Panc1 (cell line): ENCODE measurements around the gene BLTP2. TPM values are rescaled to one million over a fixed set of nuclear protein-coding genes. Genes with fewer than 3 reads are reported as not detected.
A peak's percentile ranks its signal among the peaks of the same experiment; 100 is the strongest.

Experiments used
- ATAC-seq: fragments of 200-7000 bp; cut with Tn5 transposase; 2 replicates; pipeline ENCODE4 v1.9.1; 2020; ENCODE audit warnings: mild to moderate bottlenecking, moderate library complexity
- BruUV-seq: library from RNA; stranded (reverse); fragments of 400-500 nt; replicated peaks from 2 replicates; lab custom pipeline; 2021; lab: Mats Ljungman, UMichigan
- CTCF ChIA-PET: fragments of 300-600 bp; sonication (Branson Sonifier 250); formaldehyde crosslinking; loops from one replicate; lab custom pipeline; 2022; ENCODE audit warnings: antibody characterized with exemption; lab: Charles Lee
- POLR2A ChIA-PET: fragments of 300-600 bp; sonication (Branson Sonifier 250); formaldehyde crosslinking; loops from one replicate; lab custom pipeline; 2022; ENCODE audit warnings: antibody characterized with exemption; lab: Charles Lee
- DNase-seq: peaks from one replicate; pipeline ENCODE4 v3.0.0-alpha.2; 2010; ENCODE audit warnings: low read depth, low spot score
- H3K27ac ChIP-seq: 2 replicates; pipeline ENCODE4 v1.5.1; 2011; ENCODE audit warnings: mild to moderate bottlenecking, low read length, inconsistent platforms
- H3K27me3 ChIP-seq: fragments of 200-500 bp; sonication (Bioruptor generic); 2 replicates; pipeline ENCODE4 v1.6.0; 2014; ENCODE audit warnings: low read length, inconsistent platforms; ENCODE audit not compliant: control insufficient read depth, insufficient read depth
- H3K36me3 ChIP-seq: fragments of 200-500 bp; sonication (Bioruptor generic); 2 replicates; pipeline ENCODE4 v1.5.1; 2014; ENCODE audit warnings: inconsistent platforms, mild to moderate bottlenecking, low read length, moderate library complexity; ENCODE audit not compliant: control insufficient read depth, insufficient read depth
- H3K4me1 ChIP-seq: 2 replicates; pipeline ENCODE4 v1.5.1; 2011; ENCODE audit warnings: inconsistent platforms, mild to moderate bottlenecking, low read length, moderate library complexity; ENCODE audit not compliant: control insufficient read depth, insufficient read depth
- H3K4me3 ChIP-seq, 2 experiments: 2 replicates each; pipeline ENCODE4 v1.5.1; 2011 to 2012; ENCODE audit warnings: low read depth in 2 of 2, low read length in 2 of 2, mild to moderate bottlenecking in 2 of 2, inconsistent platforms in 1 of 2, moderate library complexity in 1 of 2
- H3K9me3 ChIP-seq: fragments of 200-500 bp; sonication (Bioruptor generic); 2 replicates; pipeline ENCODE4 v1.5.1; 2014; ENCODE audit warnings: low read depth, mild to moderate bottlenecking, inconsistent platforms, low read length, moderate library complexity; ENCODE audit not compliant: control insufficient read depth, insufficient read depth
- CTCF ChIP-seq: fragments of 450-650 bp; IDR thresholded peaks from 2 replicates; pipeline ENCODE4 v1.5.1; 2017; ENCODE audit warnings: mild to moderate bottlenecking
- POLR2AphosphoS5 ChIP-seq: IDR thresholded peaks from 2 replicates; pipeline ENCODE4 v1.6.1; 2012; ENCODE audit warnings: mild to moderate bottlenecking, low read depth, low read length, moderate library complexity
- REST ChIP-seq, 2 experiments: IDR thresholded peaks; 2 replicates each; pipeline ENCODE4 v1.6.1; 2011 to 2012; ENCODE audit warnings: low read depth in 2 of 2, control low read depth in 1 of 2, low read length in 1 of 2, mild to moderate bottlenecking in 1 of 2, moderate library complexity in 1 of 2; ENCODE audit not compliant: insufficient read depth in 1 of 2
- SIN3A ChIP-seq: IDR thresholded peaks from 2 replicates; pipeline ENCODE4 v1.6.1; 2012; ENCODE audit warnings: low read depth, mild to moderate bottlenecking, low read length, moderate library complexity, borderline replicate concordance; ENCODE audit not compliant: insufficient read depth
- TCF7L2 ChIP-seq: IDR thresholded peaks from 2 replicates; pipeline ENCODE4 v1.6.1; 2011; ENCODE audit warnings: mild to moderate bottlenecking, low read depth, low read length, inconsistent platforms
- in situ Hi-C: cut with HindIII; loops from 2 replicates; pipeline ENCODE4 v1.10.0; 2016; ENCODE audit warnings: low sequenced_read_pairs, low pct_unique_long_range_greater_than_20kb
- intact Hi-C: fragments of 100-400 bp; cut with micrococcal nuclease; formaldehyde crosslinking; loops from one replicate; pipeline ENCODE4 v1.10.0; 2022; ENCODE audit not compliant: unreplicated experiment
- total RNA-seq: library from RNA; stranded (reverse); gene quantifications from one replicate; pipeline ENCODE4 v1.2.1, GENCODE V29; 2021; ENCODE audit not compliant: unreplicated experiment

Gene BLTP2
- total RNA-seq, 1 experiment from 2014 or later = 271 TPM

GRCh38 chr17:28648698-28649097, 3.7 kb upstream of the BLTP2 start:
- TSS peak; percentile 31 for BruUV-seq
- TF ChIP-seq CTCF = no peak
- no peak for TF ChIP-seq POLR2AphosphoS5
- no peak for TF ChIP-seq TCF7L2
- no peak for TF ChIP-seq SIN3A
- no peak for TF ChIP-seq REST (IDR thresholded peaks at IDR 0.05; ENCODE audit: insufficient read depth in 1 of 2, low read depth in 2 of 2, low read length in 1 of 2)
- CTCF ChIA-PET = no interaction called here
- no peak overlapping the region for H3K4me3 ChIP-seq
- H3K4me1 ChIP-seq = peaks cover 20% of the 10 kb centered on the region
- peaks cover 6% of the 10 kb centered on the region for H3K36me3 ChIP-seq
- no peak overlapping the region for H3K27ac ChIP-seq
- H3K27me3 ChIP-seq = no peaks in the 10 kb centered on the region
- H3K9me3 ChIP-seq = no peaks in the 10 kb centered on the region
- intact Hi-C loops (no loop called here), in situ Hi-C loops (no loop called here)
- DNase-seq = no peak
- ATAC-seq = no peak
- POLR2A ChIA-PET = no interaction called here

- TF ChIP-seq SIN3A (no peak), POLR2AphosphoS5 (no peak), CTCF (no peak), TCF7L2 (no peak), REST (IDR thresholded peaks at IDR 0.05; ENCODE audit: insufficient read depth in 1 of 2, low read depth in 2 of 2, low read length in 1 of 2) (no peak)
- in situ Hi-C loops = no loop called here
- Histone ChIP-seq H3K27ac (peak overlapping the region; percentile 96), H3K27me3 (no peaks in the 10 kb centered on the region), H3K36me3 (peaks cover 24% of the 10 kb centered on the region), H3K4me3 (peak overlapping the region in 1 of 2 experiments; percentile 76; a peak in 1 of 4 replicates), H3K4me1 (peaks cover 28% of the 10 kb centered on the region), H3K9me3 (no peaks in the 10 kb centered on the region)
- intact Hi-C loops = no loop called here
- BruUV-seq = no TSS peak
- DNase-seq = no peak
- CTCF ChIA-PET = interaction anchor here (0.7 to 1.0 kb wide), 2 partner anchors 81 to 97 kb away, joined by 10 to 11 read pairs; no protein-coding TSS in a partner anchor
- POLR2A ChIA-PET = no interaction called here
- ATAC-seq = no peak
These were observed 1.2 kb upstream of the BLTP2 start for GRCh38 chr17:28646039-28646754.
